Muscle layer of duodenum (tissue), 2 donors: ENCODE results near the gene SUPT3H.

Experiments used
- H3K27ac ChIP-seq: one replicate; pipeline ENCODE4 v1.7.0; 2013; ENCODE audit warnings: mild to moderate bottlenecking, low read length
- H3K27me3 ChIP-seq: one replicate; pipeline ENCODE4 v1.7.0; 2013; ENCODE audit warnings: low read depth, mild to moderate bottlenecking, control low read depth, low read length
- H3K36me3 ChIP-seq, 2 donors: one replicate each; pipeline ENCODE4 v1.7.0; 2013; ENCODE audit warnings: low read length in 2 of 2, control low read depth in 1 of 2, mild to moderate bottlenecking in 1 of 2; ENCODE audit not compliant: insufficient read depth in 2 of 2, control insufficient read depth in 1 of 2
- H3K4me1 ChIP-seq, 2 donors: one replicate each; pipeline ENCODE4 v1.7.0; 2013; ENCODE audit warnings: low read length in 2 of 2, mild to moderate bottlenecking in 2 of 2, control low read depth in 1 of 2, moderate library complexity in 1 of 2; ENCODE audit not compliant: insufficient read depth in 2 of 2, control insufficient read depth in 1 of 2
- H3K4me3 ChIP-seq, 2 donors: one replicate each; pipeline ENCODE4 v1.7.0; 2013; ENCODE audit warnings: low read length in 2 of 2, low read depth in 1 of 2, mild to moderate bottlenecking in 1 of 2
- H3K9me3 ChIP-seq, 2 donors: one replicate each; pipeline ENCODE4 v1.7.0; 2013; ENCODE audit warnings: low read length in 2 of 2, control low read depth in 1 of 2, mild to moderate bottlenecking in 1 of 2; ENCODE audit not compliant: control insufficient read depth in 1 of 2
- donor health status: healthy.

Gene SUPT3H

DNA sequence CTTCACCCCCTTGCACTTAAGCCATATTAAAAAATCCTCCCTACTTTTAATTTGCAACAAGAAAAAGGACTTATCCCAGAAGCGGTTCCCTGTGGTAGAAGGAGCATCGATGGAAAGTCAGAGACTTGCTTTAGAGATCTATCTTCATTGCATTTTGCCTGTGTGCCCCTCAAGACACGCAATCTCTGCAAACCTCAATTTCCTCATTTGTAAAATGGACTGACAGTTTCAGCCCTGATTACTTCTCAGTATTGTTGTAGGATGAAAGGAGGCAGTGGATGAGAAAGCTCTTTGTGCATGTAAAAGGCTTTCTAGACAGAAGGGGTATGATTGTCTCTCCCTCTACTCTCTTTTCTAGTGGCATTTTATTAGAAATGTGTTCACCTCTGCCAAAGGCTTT, 580.0 kb downstream of the SUPT3H start:
- Histone ChIP-seq H3K27me3 (no peaks in the 10 kb centered on the region), H3K4me3 (no peak overlapping the region), H3K36me3 (no peaks in the 10 kb centered on the region), H3K27ac (no peak overlapping the region), H3K9me3 (no peaks in the 10 kb centered on the region), H3K4me1 (peaks cover 0 to 6% of the 10 kb centered on the region in 2 donors)

DNA sequence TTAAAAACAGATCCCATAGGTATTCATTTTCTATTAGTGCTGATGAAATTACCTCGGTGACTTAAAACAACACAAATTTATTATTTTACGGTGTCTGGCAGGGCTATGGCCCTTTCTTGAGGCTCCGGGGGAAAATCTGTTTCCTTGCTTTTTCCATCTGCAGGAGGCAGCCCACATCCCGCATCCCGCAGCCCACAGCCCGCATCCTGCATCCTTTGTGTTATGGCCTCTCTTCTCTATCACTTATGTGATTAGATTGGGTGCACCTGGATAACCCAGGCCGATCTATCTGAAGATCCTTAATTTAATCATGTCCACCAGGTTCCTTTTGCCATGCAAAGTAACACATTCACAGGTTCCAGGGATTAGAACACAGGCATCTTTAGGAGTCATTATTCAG, 582.4 kb downstream of the SUPT3H start:
- no peak overlapping the region for H3K4me3 ChIP-seq
- H3K4me1 ChIP-seq = peaks cover 0 to 4% of the 10 kb centered on the region in 2 donors
- no peaks in the 10 kb centered on the region for H3K9me3 ChIP-seq
- no peaks in the 10 kb centered on the region for H3K36me3 ChIP-seq
- H3K27me3 ChIP-seq = no peaks in the 10 kb centered on the region
- no peak overlapping the region for H3K27ac ChIP-seq

DNA sequence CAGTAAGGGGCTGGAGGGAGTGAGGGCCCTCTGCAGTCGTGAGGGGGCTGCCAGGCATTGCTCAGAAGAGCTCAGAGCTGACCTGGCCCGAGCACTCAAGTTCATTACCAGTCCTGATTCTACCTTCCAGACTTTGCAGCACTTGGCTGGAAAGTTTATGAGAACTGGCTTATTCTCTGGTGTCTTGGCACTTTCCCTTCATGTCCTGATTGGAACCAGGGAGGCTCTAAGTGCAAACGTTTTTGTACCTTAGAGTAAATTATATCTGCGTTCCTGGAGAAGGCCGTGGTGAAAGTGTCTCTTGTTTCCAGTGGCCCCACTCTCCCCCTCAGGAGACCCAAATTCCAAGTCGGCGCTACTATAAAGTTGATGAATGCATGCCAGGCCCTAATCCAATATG, 587.9 kb downstream of the SUPT3H start:
- no peak overlapping the region for H3K27ac ChIP-seq
- H3K27me3 ChIP-seq = no peaks in the 10 kb centered on the region
- no peaks in the 10 kb centered on the region for H3K4me1 ChIP-seq
- no peaks in the 10 kb centered on the region for H3K36me3 ChIP-seq
- no peaks in the 10 kb centered on the region for H3K9me3 ChIP-seq
- H3K4me3 ChIP-seq = no peak overlapping the region

DNA sequence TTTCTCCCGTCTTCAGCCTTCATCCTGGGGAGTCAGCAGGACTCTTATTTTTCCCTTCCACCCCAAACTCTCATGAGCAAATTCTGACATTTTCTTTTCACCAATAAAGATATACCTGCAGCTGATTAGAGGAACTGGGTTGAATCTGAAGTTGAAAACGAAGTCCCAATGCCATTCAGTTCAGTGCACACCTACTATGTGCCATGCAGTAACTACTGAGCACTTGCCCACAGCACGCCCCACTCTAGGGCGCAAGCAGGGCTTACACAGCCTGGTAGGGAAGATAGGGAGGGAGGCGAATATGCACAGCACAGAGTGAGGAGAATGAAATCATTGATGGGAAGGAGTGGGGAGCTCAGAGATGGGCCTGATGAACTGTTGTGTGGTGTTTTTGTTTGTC, 588.7 kb downstream of the SUPT3H start:
- Histone ChIP-seq H3K9me3 (peaks cover 0 to 7% of the 10 kb centered on the region in 2 donors), H3K27me3 (no peaks in the 10 kb centered on the region)

DNA sequence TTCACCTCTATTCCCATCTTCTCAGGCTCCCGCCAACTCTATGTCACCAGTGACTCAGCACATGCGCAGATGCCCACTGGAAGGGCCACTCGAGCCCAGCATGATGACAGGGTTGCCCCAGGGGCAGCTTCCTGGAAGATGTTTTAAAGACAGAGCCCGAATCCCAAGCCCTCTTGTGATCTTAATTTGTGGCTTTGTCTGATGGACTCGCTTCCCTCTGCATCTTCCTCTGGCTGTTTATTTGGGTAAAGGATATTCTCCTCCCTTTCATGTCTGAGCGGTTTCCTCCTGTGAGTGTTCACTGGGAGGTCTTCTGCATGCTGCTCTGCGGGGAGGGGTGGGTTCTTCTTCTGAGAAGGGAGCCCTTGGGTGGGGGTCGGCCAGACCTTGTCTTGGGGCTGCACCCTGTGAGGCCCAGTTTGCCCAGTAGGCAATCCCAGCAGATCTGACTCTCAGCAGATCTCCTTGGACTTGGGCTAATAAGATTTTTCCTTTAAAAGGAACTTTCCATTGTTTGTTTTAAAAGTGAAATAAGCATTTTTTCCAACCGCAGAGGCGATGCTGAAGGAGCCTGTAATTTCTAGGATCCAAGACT, 589.2 kb downstream of the SUPT3H start:
- H3K27ac ChIP-seq = no peak overlapping the region
- H3K4me1 ChIP-seq = no peaks in the 10 kb centered on the region
- no peaks in the 10 kb centered on the region for H3K36me3 ChIP-seq
- no peak overlapping the region for H3K4me3 ChIP-seq
- peaks cover 0 to 7% of the 10 kb centered on the region in 2 donors for H3K9me3 ChIP-seq
- H3K27me3 ChIP-seq = no peaks in the 10 kb centered on the region

More for the DNA sequence above, 588.7 kb downstream of the SUPT3H start:
- no peaks in the 10 kb centered on the region for H3K36me3 ChIP-seq
- H3K4me3 ChIP-seq = no peak overlapping the region
- no peak overlapping the region for H3K27ac ChIP-seq
- no peaks in the 10 kb centered on the region for H3K4me1 ChIP-seq

DNA sequence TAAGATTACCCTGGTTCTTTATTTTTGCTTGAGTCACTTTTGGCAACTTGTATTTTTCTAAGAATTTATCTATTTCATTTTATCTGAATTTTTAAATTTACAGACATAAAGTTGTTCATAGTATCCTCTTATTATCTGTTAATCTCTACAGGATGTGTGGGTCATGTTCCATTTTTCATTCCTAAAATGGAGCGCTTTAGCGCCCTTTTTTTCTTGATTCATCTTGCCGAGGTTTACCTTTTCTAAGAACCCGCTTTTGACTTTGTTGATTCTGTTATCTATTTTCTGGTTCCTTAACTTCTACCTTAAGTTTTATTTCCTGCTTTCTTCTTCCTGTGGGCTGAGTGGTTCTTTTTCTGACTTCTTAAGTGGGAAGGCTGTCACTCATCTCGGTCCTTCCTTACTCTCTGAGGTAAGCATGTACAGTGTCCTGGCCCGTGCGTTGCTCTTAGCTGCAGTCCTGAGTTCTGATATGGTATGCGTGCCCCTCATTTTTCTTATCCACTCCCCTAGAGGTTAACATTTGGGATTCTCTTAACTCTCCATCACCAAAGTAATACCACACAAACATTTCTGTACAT, 590.4 kb downstream of the SUPT3H start:
- H3K4me1 ChIP-seq = no peaks in the 10 kb centered on the region
- H3K4me3 ChIP-seq = no peak overlapping the region
- peaks cover 0 to 7% of the 10 kb centered on the region in 2 donors for H3K9me3 ChIP-seq
- no peaks in the 10 kb centered on the region for H3K36me3 ChIP-seq
- no peak overlapping the region for H3K27ac ChIP-seq
- H3K27me3 ChIP-seq = no peaks in the 10 kb centered on the region

DNA sequence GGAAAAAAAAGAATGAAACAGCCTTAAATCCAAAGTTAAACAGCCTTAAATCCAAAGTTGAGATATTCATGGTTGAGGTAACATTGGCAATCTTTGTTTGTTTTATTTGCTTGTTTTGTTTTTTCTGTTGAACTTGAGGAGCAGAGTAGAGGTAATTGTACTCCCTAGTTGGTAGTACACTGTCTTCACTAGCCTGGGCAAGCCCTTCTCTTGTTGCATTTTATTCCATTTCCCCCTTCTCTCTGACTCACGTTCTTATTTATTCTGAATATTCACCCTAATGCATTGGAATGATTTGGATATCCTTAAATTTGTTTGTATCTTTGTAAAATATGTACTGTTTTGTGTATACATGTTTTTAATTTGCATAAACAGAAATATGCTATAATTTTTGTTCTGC, 592.6 kb downstream of the SUPT3H start:
- Histone ChIP-seq H3K9me3 (peaks cover 0 to 7% of the 10 kb centered on the region in 2 donors), H3K27me3 (no peaks in the 10 kb centered on the region), H3K36me3 (no peaks in the 10 kb centered on the region), H3K27ac (no peak overlapping the region), H3K4me3 (no peak overlapping the region), H3K4me1 (no peaks in the 10 kb centered on the region)

DNA sequence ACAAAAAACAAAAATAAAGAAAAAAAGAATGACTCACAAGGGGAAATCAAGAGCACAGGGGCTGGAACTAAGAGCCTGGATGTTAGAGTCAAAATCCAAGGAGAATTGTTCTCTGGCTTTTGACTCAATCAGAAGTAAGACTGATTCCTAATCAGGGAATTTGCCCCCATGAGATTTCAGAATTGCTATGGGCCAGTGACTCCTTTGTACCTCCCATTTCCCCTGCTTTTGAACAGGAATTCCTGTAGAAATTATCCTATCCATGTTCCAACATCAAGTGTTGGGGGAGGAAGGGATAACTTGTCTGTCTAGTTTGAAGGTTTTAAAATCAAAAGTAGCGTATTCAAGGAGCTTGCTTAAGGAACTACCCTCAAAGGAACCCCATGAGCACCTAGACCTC, 593.5 kb downstream of the SUPT3H start:
- Histone ChIP-seq H3K36me3 (no peaks in the 10 kb centered on the region), H3K9me3 (peaks cover 0 to 7% of the 10 kb centered on the region in 2 donors), H3K4me1 (no peaks in the 10 kb centered on the region), H3K27me3 (no peaks in the 10 kb centered on the region), H3K4me3 (no peak overlapping the region), H3K27ac (no peak overlapping the region)

DNA sequence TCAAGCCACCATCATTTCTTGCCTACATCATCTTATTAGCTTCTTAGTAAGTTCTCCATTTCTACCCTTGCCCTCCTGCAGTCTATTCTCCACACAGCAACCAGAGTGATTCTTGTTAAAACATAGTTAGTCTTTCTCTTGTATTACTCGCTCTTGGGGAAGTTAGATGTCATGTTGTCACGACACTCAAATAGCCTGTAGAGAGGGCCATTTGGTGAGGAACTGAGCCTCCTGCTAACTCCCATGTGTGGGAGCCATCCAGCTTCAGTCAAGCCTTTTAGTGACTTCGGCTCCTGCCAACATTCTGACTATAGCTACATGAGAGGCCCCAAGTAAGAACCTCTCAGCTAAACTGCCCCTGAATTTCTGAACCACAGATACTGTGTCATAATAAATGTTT, 594.8 kb downstream of the SUPT3H start:
- no peaks in the 10 kb centered on the region for H3K27me3 ChIP-seq
- H3K9me3 ChIP-seq = peaks cover 0 to 7% of the 10 kb centered on the region in 2 donors
- H3K4me1 ChIP-seq = no peaks in the 10 kb centered on the region
- no peak overlapping the region for H3K4me3 ChIP-seq
- H3K27ac ChIP-seq = no peak overlapping the region
- no peaks in the 10 kb centered on the region for H3K36me3 ChIP-seq

DNA sequence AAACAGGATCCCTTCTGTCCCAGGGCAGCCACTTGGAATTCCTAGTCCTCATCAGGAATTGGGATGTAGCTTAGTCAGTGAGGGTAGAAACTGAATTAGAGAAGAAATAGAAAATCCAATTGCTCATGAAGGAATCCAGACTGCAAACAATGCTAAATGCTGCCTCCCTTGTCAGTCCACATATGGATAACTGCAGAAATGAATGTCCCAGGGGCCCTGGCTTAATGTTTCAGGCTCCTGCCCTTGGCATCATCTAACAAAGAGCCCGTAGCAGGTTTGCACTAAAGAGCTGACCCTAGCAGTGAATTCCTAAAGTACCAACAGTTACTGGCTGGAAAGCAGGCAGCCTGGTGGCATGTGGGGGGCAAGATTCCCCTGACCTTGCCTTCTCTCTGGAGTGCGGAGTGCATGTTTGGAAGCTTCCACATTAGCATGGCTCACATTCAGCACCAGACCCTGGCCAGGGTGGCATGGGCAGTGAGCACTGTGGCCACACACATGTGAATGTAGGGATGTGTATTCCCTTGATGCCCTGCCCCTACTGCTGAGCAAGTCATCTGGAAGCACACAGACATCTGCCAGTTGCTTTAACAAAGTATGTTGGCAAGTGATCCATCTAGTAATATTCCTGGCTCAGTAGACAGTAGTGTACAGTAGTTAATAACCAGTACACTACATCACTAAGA, 595.7 kb downstream of the SUPT3H start:
- Histone ChIP-seq H3K36me3 (no peaks in the 10 kb centered on the region), H3K27me3 (no peaks in the 10 kb centered on the region), H3K9me3 (peaks cover 0 to 7% of the 10 kb centered on the region in 2 donors), H3K4me1 (no peaks in the 10 kb centered on the region), H3K27ac (no peak overlapping the region), H3K4me3 (no peak overlapping the region)

DNA sequence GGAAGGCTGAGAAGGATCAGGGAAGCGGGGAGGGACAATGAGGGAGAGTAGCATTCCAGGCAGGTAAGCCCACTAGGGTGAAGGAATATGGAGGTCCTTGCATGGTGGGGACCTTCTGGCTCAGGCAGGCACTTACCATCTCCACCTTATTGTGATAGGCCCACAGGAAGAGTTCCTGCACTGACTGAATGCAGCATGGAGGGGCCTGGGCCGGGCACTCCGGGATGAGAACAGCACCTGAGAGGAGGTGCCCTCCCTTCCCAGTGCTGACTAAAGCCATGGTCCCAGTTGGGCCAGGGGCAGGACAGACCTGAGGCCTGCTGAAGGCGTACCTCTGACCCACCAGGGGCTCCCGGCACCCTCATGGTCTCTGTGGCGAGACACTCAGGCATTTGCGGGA, 597.6 kb downstream of the SUPT3H start:
- peaks cover 0 to 7% of the 10 kb centered on the region in 2 donors for H3K9me3 ChIP-seq
- no peaks in the 10 kb centered on the region for H3K27me3 ChIP-seq
- H3K4me3 ChIP-seq = no peak overlapping the region
- no peaks in the 10 kb centered on the region for H3K4me1 ChIP-seq
- H3K27ac ChIP-seq = no peak overlapping the region
- no peaks in the 10 kb centered on the region for H3K36me3 ChIP-seq
